ENCODE measurements around the gene SRSF12. TPM values are rescaled to one million over a fixed set of nuclear protein-coding genes. Genes with fewer than 3 reads are reported as not detected.
"Not testable (repeated sequence)": the region's sequence is repeated elsewhere in the genome, so short reads cannot be mapped to it uniquely, and the experiment has no call there.

SRSF12 gene
- total RNA-seq, 1 donor from 2014 or later = 0.10 TPM

DNA sequence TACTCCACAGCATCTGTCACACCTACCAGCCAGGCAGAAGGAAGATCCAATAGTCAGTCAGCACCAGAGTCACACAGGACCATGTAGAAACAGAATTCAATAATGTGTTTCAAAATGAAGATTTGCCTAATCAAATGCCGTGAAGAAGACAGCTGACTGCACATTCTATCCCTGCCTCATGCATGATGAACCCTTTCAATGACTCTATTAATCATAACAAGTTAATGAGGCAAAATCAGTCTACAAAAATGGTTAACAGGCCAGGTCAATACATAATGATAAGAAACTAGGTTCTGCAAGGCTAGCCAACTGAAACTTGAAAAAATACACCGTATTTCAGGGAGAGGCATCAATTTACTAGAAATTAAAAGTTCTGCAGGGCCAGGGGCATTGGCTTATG is 44.0 kb downstream of the SRSF12 start:
- ATAC-seq (no peak), DNase-seq (ENCODE audit: low spot score) (no peak)

DNA sequence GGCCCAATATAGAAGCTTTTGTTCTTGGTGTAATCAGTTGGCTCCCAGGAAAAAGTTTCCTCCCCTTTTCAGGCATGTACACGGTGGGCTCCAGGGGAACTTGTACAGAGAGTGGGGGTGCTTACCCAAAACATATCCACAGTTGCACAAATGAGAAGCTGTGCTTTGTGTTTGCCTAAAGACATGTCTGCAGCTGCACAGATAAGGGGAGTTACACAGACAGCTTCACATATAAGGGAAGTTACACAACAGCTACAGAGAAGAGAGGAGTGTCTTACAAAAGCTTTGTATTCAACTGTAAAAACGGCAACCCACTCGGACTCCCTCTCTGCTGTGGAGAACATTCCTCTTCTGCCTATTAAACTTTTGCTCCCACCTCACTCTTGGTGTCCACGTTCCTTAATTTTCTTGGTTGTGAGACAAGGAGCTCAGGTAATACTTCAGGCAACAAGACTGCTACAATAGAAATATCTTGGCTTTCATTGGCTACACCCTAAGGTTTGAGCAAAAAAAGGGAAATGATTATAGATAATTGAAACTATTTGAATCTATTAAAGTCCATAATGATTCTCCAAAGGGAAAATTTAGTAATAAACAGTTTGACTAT is 44.8 kb downstream of the SRSF12 start:
- peak; percentile 31 for ATAC-seq
- DNase-seq (ENCODE audit: low spot score) = no peak

DNA sequence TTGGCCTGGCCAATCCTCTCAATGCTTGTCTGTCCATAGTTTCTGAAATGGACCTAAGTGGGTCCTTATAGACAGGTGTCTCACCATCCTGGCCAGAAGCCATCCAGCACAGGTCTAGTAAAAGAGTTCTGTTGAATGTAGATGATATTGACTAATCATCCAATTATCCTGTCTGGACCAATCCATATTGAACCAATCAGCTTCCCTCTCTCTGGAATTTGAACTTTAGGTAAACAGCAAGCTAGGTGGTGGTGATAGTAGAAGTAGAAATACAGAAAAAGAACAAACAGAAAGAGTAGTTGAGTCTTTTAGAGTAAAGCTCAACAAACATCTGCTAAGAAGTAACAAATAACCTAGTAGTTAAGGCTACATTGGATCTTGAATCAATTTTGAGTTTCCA is 46.8 kb downstream of the SRSF12 start:
- peak; percentile 87 for ATAC-seq
- DNase-seq (ENCODE audit: low spot score) = no peak

DNA sequence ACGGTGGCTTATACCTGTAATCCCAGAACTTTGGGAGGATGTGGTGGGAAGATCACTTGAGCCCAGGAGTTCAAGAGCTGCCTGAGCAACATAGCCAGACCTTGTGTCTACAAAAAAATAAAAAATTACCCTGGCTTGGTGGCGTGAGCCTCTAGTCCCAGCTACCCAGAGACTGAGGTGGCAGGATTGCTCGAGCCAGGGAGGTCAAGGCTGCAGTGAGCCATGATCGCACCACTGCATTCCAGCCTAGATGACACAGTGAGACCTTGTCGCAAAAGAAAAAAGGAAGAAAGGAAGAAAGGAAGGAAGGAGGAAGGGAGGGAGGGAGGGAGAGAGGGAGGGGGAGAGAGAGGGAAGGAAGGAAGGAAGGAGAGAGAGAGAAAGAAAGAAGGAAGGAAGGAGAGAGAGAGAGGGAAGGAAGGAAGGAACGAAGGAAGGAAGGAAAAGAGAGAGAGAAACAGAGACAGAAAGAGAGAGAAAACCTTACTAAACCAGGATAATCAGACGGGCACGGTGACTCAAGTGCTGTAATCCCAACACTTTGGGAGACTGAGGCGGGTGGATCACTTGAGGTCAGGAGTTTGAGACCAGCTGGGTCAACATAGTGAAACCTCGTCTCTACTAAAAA is 48.2 kb downstream of the SRSF12 start:
- DNase-seq (ENCODE audit: low spot score) (no peak), ATAC-seq (no peak)

DNA sequence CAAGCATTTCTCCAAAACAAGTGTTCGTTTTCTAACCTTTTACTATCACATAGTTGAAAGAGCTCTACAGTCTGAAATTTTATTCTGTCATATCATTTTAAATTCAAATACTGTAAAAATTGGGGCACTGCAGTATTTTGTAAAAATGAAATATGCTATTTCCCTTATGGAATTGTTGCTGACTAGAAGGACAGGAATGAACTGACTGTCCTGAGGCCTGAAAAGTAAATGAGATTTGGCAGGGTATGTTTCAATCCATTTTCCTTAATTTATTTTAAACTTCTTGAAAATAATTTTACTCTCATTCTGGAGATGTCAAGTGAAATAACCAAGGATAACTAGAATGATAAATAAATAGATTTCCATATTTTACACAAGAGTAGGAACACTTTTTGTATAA is 49.2 kb downstream of the SRSF12 start:
- no peak for DNase-seq (ENCODE audit: low spot score)

DNA sequence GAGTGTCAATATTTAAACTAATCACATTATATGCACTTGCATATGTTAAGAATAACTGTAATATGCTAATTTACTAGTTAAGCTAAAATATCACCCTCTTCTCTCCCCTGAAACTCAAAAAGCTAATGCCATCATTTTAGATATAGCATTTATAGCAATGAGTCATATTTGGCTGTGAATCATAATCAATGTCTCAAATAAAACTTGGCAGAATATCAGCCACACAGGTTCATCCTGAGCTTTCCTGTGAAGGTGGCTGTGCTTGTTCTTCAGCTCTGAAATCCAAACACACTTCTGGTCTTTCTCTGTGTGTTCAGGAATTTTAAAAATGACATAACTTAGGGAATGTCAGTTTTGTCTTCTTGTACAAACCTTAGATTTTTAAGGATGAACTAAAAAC is 50.1 kb downstream of the SRSF12 start:
- ATAC-seq (peak; percentile 64), DNase-seq (ENCODE audit: low spot score) (no peak)

More for the DNA sequence above, 49.2 kb downstream of the SRSF12 start:
- no peak for ATAC-seq

DNA sequence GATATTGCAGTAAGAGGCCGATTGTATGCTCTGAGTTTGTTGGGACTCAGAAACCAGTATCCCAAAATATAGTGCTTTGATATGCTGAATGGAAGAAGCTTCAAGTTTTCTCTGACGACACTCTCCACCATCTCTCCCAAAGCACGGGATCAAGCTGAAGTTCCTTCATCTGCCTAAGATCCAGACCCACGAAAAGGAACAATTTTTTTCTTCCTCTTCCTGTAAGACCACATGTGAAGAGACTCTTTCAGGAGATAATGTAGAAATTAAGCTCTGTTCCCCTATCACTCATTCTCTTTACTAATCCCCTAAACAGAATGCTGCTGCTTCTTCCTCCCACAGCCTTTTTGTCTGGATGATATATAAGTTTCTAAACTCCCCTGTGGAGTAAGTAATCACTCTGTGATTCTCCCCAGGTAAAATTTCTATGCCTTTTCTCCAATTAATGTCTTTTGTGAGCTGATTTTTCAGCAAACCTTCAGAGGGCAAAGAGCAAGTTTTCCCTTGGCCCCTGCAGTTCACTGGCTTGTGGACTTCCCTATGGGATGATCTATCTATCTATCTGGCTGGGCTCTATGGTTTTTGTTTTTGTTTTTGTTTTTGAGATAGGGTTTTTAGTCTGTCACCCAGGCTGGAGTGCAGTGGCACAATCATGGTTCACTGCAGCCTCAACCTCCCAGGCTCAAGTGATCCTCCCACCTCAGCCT is 50.8 kb downstream of the SRSF12 start:
- ATAC-seq (peak; percentile 62), DNase-seq (ENCODE audit: low spot score) (no peak)

DNA sequence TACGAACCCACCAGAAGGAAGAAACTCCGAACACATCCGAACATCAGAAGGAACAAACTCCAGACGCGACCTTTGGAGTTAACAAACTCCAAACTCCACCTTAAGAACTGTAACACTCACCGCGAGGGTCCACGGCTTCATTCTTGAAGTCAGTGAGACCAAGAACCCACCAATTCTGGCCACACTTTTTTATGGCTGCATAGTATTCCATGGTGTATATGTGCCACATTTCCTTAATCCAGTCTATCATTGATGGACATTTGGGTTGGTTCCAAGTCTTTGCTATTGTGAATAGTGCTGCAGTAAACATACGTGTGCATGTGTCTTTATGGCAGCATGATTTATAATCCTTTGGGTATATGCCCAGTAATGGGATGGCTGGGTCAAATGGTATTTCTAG is 51.8 kb downstream of the SRSF12 start:
- not testable (repeated sequence) for ATAC-seq; DNase-seq (ENCODE audit: low spot score)

DNA sequence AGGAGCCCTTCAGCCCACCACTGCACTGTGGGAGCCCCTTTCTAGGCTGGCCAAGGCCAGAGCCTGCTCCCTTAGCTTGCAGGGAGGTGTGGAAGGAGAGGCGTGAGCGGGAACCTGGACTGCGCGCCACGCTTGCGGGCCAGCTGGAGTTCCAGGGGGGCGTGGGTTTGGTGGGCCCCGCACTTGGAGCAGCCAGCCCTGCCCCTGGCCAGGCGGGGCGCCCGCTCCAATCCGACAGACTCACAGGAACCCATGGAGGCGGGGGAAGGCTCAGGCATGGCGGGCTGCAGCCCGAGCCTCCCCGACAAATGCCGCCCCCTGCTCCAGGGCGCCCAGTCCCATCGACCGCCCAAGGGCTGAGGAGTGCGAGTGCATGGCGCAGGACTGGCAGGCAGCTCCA is 52.9 kb downstream of the SRSF12 start:
- not testable (repeated sequence) for DNase-seq (ENCODE audit: low spot score); ATAC-seq

DNA sequence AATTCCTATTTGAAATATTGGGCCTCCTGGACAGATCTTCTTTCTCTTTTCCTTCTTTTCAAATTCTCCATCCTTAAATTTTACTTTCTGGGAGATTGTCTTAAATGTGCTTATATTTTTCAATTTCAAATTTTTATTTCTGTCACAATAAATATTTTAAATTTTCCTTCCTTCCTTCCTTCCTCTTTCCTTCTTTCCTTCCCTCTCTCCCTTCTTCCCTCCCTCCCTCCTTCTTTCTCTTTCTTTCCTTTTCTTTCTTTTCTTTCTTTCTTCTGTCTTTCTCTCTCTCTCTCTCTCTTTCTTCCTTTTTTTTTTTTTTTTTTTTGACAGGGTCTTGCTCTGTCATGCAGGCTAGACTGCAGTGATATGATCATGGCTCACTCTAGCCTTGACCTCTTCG is 54.0 kb downstream of the SRSF12 start:
- DNase-seq (ENCODE audit: low spot score) (no peak), ATAC-seq (no peak)

DNA sequence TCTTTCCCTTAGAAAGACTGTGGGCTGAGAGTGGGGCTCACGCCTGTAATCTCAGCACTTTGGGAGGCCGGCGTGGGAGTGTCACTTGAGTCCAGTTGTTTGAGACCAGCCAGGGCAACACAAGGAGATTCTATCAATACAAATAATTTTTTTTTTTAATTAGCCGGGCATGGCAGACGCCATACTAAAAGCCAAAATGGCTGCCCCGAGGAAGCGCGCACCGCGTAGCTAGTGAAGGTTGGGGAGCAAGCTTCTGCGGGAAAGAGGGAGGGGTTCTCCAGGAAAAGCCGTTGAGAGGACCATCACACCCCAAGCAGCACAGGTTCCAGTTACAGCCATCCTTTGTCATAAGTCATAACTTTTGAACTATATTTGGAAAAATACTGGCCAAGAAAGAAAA is 58.6 kb downstream of the SRSF12 start:
- ATAC-seq (no peak), DNase-seq (ENCODE audit: low spot score) (no peak)

DNA sequence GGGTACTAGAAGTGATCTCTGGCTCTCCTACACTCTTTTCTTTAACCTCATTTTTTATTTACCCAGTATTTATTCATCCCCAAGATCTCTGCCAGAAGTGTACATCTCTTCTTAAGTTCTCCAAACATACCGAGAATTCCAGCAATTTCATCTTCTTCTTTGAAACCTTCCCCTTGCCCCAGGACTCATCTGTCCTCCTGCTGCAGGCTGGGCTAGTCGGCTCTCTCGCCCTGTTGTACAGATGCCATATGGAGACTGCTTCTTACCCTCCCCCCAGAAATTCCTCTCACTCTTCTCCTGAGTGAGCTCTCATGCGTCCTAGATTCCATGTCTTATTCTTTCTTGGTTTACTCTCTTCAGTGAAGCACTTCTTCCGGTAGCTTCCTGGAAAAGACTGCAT is 59.2 kb downstream of the SRSF12 start:
- no peak for DNase-seq (ENCODE audit: low spot score)
- ATAC-seq = no peak

DNA sequence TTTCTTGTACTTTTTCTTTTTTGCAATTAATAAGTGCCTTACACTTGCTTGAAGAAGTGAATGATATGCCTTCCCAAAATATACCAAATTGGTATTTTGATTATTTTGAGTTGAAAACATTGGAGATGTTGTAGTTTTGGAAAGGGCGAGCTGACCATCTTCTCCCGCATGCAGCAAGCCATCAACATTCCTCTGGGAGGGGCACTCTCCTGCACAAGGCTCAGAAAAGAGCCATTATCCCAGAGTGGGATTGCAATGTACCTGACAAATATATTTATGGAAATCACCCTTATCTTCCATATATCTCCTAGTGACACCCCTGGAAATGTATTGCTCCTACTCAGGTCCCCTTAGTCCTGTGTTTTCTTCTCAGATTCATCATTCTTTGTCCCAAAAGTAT is 60.1 kb downstream of the SRSF12 start:
- ATAC-seq (no peak), DNase-seq (ENCODE audit: low spot score) (no peak)

DNA sequence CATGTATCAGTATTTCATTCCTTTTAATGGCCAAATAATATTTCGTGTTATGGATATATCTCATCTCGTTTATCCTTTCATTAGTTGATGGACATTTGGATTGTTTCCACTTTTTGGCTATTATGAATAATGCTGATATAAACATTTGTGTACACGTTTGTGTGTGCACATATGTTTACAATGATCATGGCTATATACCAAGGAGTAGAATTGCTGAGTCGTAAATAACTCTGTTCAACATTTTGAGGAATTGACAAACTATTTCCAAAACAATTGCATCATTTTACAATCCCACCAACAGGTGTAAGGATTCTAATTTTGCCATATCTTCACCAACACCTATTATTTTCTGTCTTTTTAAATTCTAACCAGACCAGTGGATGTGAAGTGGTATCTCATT is 63.7 kb downstream of the SRSF12 start:
- DNase-seq (ENCODE audit: low spot score) = no peak
- no peak for ATAC-seq

DNA sequence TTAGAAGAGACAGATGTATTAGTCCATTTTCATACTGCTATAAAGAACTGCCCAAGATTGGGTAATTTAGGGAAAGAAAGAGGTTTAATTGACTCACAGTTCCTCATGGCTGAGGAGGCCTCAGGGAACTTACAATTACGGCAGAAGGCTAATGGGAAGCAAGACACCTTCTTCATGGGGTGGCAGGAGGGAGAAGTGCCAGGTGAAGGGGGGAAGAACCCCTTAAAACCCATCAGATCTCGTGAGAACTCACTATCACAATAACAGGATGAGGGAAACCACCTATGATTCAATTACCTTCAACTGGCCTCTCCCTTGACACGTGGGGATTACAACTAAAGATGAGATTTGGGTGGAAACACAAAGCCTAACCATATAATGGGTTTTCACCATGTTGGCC is 66.2 kb downstream of the SRSF12 start:
- no peak for ATAC-seq

DNA sequence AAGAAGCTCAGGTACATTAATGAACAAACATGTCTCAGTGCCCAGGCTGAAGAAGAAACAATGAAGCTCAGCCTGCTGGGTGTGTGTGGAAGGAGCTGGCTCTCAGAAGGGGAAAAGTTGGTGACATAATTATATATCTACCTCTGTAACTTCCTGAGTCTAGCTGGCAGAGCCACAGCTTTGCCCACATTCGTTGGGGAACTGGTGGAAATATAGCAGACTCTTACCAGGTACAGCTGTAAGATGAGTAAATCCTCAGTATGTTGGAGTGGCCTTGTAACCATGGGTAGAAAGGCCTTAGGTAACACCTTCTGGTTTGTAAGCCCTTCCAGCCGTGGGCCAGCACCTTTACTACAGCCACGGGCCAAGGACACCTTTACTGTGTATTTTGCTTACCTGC is 67.2 kb downstream of the SRSF12 start:
- DNase-seq (ENCODE audit: low spot score) (no peak), ATAC-seq (peak; percentile 52)

More for the DNA sequence above, 66.2 kb downstream of the SRSF12 start:
- no peak for DNase-seq (ENCODE audit: low spot score)

DNA sequence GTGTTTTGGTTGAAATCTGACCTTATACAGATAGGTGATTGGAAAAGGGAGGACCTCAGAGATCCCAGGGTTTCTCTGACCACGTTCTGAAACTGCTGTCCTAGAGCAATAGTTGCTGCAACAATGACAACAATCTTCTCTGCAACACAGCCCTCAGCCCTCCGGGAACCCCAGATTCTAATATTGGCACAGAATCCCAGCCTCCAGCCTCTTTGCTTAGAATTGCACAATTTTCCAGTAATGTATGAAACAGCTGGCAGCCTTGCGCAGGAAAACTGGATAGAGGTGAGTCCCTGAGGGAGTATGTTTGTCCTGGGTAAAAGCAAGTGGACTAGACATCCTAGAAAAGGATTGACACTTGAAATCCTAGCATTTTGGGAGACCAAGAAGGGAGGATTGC is 67.7 kb downstream of the SRSF12 start:
- DNase-seq (ENCODE audit: low spot score) (peak; percentile 73), ATAC-seq (peak; percentile 92)

DNA sequence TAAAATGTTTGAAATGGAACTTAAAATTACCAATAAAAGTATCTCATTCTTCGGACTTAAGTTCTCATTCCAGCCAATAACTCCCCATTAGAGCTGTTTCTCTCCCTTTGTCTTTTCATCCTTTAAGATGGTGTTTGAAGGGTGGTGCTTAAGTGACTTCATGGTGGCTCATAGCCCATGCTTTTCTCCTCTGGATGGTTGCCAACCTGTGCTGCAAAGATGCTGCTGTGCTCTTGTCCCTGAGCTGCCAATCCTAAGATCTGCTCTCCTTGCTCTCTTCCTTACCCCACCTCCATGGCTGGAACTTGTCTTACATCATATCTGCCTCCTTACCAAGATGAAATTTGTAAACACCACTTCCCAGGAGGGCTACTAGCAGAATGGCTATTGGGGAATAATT is 68.9 kb downstream of the SRSF12 start:
- ATAC-seq (no peak), DNase-seq (ENCODE audit: low spot score) (no peak)

DNA sequence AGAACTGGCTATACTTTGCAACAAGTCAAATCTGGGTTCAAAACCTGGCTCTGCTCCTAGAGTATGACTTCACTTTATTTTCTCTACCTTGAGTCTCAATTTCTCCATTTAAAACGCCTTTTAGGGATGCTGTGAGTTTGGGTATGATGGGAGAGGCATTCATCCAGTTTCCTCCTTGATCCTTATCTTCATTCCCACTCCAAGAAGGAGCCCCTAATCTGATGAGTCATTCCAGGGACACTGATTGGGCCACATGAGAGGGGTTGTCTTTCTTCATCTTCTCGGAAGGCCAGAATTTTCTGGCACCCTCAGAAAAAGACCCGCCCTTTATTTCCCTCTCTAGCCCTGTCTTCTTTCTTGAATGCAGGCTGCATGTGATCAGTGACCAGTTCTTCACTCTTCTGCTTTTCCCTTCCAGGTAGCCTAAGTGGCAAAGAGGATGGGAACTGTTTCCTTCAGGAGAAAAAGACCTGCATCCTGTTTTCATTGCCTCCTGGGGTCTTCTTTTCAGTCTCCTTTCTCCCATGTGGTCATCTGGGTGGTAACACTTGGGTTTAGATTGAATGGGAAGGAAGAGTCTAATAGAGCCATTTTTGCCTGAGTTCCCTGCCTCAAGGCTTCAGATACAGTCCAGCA is 69.5 kb downstream of the SRSF12 start:
- ATAC-seq = no peak
- no peak for DNase-seq (ENCODE audit: low spot score)

DNA sequence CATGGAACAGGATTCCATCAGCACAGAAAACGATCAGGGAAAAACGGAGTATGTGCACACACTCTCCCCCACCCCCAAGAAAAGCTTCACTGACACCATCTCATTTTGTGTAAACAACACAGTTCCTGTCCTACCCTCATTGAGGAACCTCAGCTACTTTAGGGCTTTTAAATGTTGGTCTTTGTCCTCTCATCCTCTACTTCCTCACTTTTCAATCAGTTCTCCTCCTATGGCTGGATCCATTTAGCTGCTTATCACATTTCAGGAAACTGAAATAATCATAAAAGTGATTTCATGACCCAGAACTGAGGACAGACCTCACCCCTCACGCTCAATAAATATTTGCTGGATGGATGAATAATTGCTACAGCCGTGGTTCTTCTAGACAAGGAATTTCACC is 70.4 kb downstream of the SRSF12 start:
- DNase-seq (ENCODE audit: low spot score) (no peak), ATAC-seq (no peak)
